Right atrium auricular region (tissue), 2 donors: ENCODE data around the gene METAP1D. TPM values are rescaled to one million over a fixed set of nuclear protein-coding genes. Genes with fewer than 3 reads are reported as not detected.
"Not testable (repeated sequence)": the region's sequence is repeated elsewhere in the genome, so short reads cannot be mapped to it uniquely, and the experiment has no call there.

ENCODE experiments used
- DNase-seq: peaks from one replicate; pipeline ENCODE4 v3.0.0-alpha.2; 2019; ENCODE audit warnings: low spot score
- H3K27ac ChIP-seq, 2 donors: fragments of 200-600 bp; sonication (generic); 1 replicate in 1 of 2; 2 replicates in 1 of 2; pipeline ENCODE4 v1.5.1; 2016 to 2019
- H3K27me3 ChIP-seq, 2 donors: fragments of 200-600 bp; sonication (generic); one replicate each; pipeline versions ENCODE4 v1.5.1 to v1.6.0; 2017 to 2019
- H3K36me3 ChIP-seq: fragments of 200-600 bp; sonication (generic); one replicate; pipeline ENCODE4 v1.5.1; 2016
- H3K4me1 ChIP-seq, 2 donors: fragments of 200-600 bp; sonication (generic); one replicate each; pipeline versions ENCODE4 v1.5.1 to v1.6.0; 2017 to 2019
- H3K4me3 ChIP-seq, 2 donors: fragments of 200-600 bp; sonication (generic); 1 replicate in 1 of 2; 2 replicates in 1 of 2; pipeline ENCODE4 v1.5.1; 2017 to 2019; ENCODE audit warnings: mild to moderate bottlenecking in 1 of 2, moderate library complexity in 1 of 2
- H3K9me3 ChIP-seq, 2 donors: fragments of 200-600 bp; sonication (generic); one replicate each; pipeline ENCODE4 v1.5.1; 2019
- CTCF ChIP-seq, 2 donors: fragments of 200-600 bp; sonication (generic); IDR thresholded peaks; one replicate each; pipeline ENCODE4 v1.5.1; 2019; ENCODE audit warnings: antibody characterized with exemption in 2 of 2
- total RNA-seq, 2 donors: library from RNA; depleted of rRNA; stranded (reverse); fragments of >200 nt; gene quantifications; one replicate each; pipeline ENCODE4 v1.1.0, GENCODE V29; 2016

METAP1D gene
- total RNA-seq, 2 donors from 2014 or later = 2.3 to 4.7 TPM

GRCh38 chr2:171965661-171966060 lies 34.1 kb upstream of the METAP1D start:
- no peak for DNase-seq
- TF ChIP-seq CTCF (IDR thresholded peaks at IDR 0.05) = no peak

GRCh38 chr2:171966235-171966634 lies 33.5 kb upstream of the METAP1D start:
- Histone ChIP-seq H3K4me1 (no peaks in the 10 kb centered on the region), H3K27ac (no peak overlapping the region), H3K27me3 (no peaks in the 10 kb centered on the region), H3K9me3 (no peaks in the 10 kb centered on the region), H3K4me3 (no peak overlapping the region), H3K36me3 (peaks cover 22% of the 10 kb centered on the region)
- no peak for DNase-seq
- no peak for TF ChIP-seq CTCF (IDR thresholded peaks at IDR 0.05)

More at GRCh38 chr2:171965661-171966060, 34.1 kb upstream of the METAP1D start:
- H3K9me3 ChIP-seq = no peaks in the 10 kb centered on the region
- no peaks in the 10 kb centered on the region for H3K4me1 ChIP-seq
- H3K4me3 ChIP-seq = no peak overlapping the region
- peaks cover 22% of the 10 kb centered on the region for H3K36me3 ChIP-seq
- no peaks in the 10 kb centered on the region for H3K27me3 ChIP-seq
- no peak overlapping the region for H3K27ac ChIP-seq

GRCh38 chr2:171966688-171967087 lies 33.1 kb upstream of the METAP1D start:
- Histone ChIP-seq H3K36me3 (peaks cover 22% of the 10 kb centered on the region), H3K4me1 (no peaks in the 10 kb centered on the region), H3K27me3 (no peaks in the 10 kb centered on the region), H3K27ac (no peak overlapping the region), H3K9me3 (no peaks in the 10 kb centered on the region), H3K4me3 (no peak overlapping the region)
- TF ChIP-seq CTCF (IDR thresholded peaks at IDR 0.05) = no peak
- DNase-seq = no peak

- no peaks in the 10 kb centered on the region for H3K4me1 ChIP-seq
- H3K27me3 ChIP-seq = no peaks in the 10 kb centered on the region
- no peak overlapping the region for H3K4me3 ChIP-seq
- no peak for TF ChIP-seq CTCF (IDR thresholded peaks at IDR 0.05)
- H3K36me3 ChIP-seq = peaks cover 22% of the 10 kb centered on the region
- H3K27ac ChIP-seq = no peak overlapping the region
- no peaks in the 10 kb centered on the region for H3K9me3 ChIP-seq
- DNase-seq = no peak
Observed at GRCh38 chr2:171968509-171968908, 31.2 kb upstream of the METAP1D start.

- Histone ChIP-seq H3K27me3 (no peaks in the 10 kb centered on the region), H3K36me3 (peaks cover 13% of the 10 kb centered on the region), H3K27ac (no peak overlapping the region), H3K4me1 (no peaks in the 10 kb centered on the region), H3K9me3 (no peaks in the 10 kb centered on the region), H3K4me3 (no peak overlapping the region)
- DNase-seq = no peak
- TF ChIP-seq CTCF (IDR thresholded peaks at IDR 0.05) = no peak
Observed at GRCh38 chr2:171972329-171972982, 27.3 kb upstream of the METAP1D start.

- H3K4me1 ChIP-seq = no peaks in the 10 kb centered on the region
- peaks cover 48% of the 10 kb centered on the region for H3K36me3 ChIP-seq
- DNase-seq = no peak
- H3K9me3 ChIP-seq = no peaks in the 10 kb centered on the region
- TF ChIP-seq CTCF (IDR thresholded peaks at IDR 0.05) = no peak
- no peak overlapping the region for H3K4me3 ChIP-seq
- no peaks in the 10 kb centered on the region for H3K27me3 ChIP-seq
- no peak overlapping the region for H3K27ac ChIP-seq
Observed at GRCh38 chr2:171979103-171979502, 20.6 kb upstream of the METAP1D start.

- peaks cover 25% of the 10 kb centered on the region for H3K36me3 ChIP-seq
- not testable (repeated sequence) for H3K27ac ChIP-seq, DNase-seq, H3K4me1 ChIP-seq, H3K4me3 ChIP-seq, H3K27me3 ChIP-seq, H3K9me3 ChIP-seq
Observed at GRCh38 chr2:171983924-171984323, 15.8 kb upstream of the METAP1D start.
